ENCODE measurements around the gene RFFL.
A peak's percentile ranks its signal among the peaks of the same experiment; 100 is the strongest.

- peak; percentile 15 to 26 for TF ChIP-seq CTCF (conservative IDR thresholded peaks at IDR 0.05 in 1 of 2, IDR thresholded peaks at IDR 0.05 in 1 of 2; ENCODE audit: extremely low read depth in 1 of 2, insufficient read depth in 1 of 2, low read depth in 1 of 2, low read length in 2 of 2)
- no peak for TF ChIP-seq EZH2 (IDR thresholded peaks at IDR 0.05; ENCODE audit: borderline replicate concordance, low read length)
Observed at GRCh38 chr17:35022536-35023063, 40.9 kb downstream of the RFFL start.
